ENCODE data around the gene KCNMA1.
"Not testable (repeated sequence)": the region's sequence is repeated elsewhere in the genome, so short reads cannot be mapped to it uniquely, and the experiment has no call there.

The KCNMA1 gene

DNA sequence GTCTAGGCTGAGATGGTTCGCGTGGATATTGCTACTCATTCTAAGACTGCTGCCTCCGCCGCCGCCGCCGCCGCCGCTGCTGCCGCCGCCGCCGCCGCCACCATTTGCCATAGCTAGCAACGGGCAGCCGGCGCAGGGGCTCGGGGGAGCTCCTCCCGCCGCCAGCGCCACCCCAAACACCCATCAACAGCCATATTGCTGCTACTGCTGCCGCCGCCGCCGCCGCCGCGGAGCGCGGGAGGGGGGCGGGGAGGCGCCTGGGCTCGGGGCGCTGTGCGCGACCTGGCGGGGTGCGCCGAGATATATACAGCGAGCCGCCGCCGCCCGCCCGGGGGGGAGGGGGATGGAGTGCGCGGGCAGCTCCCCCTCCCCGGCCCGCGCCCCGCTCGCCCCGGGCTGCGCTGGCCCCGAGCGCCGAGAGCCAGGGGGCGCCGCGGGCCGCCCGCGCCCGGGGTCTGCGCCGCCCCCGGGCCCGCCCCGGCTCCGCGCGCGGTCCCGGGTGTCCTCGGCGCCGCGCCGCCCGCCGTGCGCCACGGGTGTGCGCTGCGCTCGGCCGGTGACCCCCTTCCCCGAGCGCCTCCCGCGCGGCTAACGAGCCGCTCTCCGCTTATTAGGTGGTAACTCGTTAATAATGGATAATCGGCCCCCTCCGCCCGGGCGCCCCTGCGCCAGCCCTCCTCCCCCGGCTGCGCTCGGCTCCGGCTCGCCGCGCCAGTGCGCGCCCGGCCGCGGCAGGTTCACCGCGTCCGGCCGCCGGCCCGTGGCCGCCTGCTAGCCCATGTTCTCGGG lies at the start of gene KCNMA1:
KCNMA1 (minus strand) TSS at position 277 of the 789 bp plus-strand sequence.
- in situ Hi-C loops (cut with MboI; ENCODE audit: low sequenced_read_pairs) = loop anchor here (25.0 kb wide), 1 partner anchor 250 kb away; no protein-coding TSS in a partner anchor

DNA sequence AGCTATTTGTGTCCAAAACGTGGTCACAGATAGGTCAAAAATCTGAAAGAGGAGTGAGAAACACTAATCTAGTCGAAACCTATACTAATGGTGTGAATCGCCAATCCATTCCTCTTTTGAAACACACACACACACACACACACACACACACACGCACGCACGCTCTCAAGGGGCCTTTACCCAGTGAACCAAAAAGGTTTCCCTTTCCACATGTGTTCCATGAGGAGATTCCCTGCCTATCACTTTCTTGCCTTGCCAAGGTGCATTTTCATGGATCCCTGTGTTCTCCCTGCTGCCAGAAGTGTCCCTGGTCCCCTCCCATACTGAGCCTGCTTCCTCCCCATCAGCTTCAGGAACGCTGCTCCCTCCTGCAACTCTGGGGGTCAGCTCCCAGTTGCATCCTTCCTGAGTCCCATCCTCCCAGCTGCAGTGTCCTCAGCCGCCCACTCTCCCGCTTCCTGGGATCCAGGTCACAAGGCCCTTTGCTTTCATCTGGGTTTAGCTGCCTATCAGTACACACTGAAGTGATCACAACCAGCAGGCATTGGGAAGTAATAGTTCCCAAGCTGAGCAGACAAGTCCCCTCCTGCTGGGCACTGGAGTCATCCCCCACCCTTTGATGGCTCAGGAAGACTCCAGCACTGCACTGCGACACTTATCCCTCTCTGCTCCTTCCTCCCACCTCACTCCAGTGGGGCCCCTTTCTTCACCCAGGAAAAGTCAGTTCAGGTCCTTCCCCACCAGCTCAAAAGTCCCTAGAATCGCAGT lies 49.2 kb upstream of the KCNMA1 start:
- in situ Hi-C loops (cut with MboI; ENCODE audit: low sequenced_read_pairs) = no loop called here

DNA sequence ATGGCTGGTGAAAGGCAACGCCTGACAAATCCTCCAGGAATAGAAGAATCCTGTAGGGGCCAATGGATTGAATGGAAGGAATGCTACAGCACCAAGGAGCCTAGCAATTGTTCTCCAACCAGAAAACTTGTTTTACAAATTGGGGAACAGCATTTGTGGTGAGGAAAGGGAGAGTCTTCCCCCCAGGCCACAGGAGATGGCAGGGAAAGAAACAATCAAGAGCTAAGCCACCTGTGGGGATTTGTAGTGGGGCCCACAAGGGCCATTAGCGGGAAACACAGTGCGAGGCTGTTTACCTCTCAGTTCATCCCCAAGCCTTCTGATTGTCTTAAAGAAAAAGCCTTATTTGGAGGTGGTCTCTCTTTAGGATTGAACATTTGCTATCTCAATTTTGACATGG lies 48.5 kb upstream of the KCNMA1 start:
- in situ Hi-C loops (cut with MboI; ENCODE audit: low sequenced_read_pairs) = no loop called here

DNA sequence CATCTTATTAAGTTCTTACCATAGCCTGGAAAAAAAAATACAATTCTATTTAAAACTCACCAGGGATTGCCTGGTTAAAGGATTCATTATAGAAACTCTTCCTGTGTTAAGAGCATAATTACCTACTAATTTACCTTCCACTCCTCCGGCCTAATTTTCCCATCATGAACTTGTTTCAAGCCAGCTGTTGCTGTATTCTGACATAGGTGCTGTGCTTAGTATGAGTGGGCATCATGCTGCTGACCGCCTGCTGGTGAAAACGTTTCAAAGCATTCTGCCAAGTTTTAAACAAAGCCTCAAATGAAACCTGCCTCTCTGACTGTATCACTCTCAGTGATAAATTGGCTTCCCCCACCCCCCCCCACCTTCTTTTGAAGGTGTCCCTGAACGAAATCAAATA lies 47.8 kb upstream of the KCNMA1 start:
- in situ Hi-C loops (cut with MboI; ENCODE audit: low sequenced_read_pairs) = no loop called here

DNA sequence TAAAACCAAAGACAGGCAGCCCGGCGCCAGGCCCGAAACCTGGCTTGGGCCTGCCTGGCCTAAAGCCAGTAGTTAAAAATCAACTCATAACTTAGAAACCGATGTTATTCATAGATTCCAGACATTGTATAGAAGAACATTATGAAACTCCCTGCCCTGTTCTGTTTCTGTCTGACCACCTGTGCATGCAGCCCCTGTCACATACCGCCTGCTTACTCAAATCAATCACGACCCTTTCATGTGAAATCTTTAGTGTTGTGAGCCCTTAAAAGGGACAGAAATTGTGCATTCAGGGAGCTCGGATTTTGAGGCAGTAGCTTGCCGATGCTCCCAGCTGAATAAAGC lies 45.5 kb upstream of the KCNMA1 start:
- in situ Hi-C loops (cut with MboI; ENCODE audit: low sequenced_read_pairs) = not testable (repeated sequence)

DNA sequence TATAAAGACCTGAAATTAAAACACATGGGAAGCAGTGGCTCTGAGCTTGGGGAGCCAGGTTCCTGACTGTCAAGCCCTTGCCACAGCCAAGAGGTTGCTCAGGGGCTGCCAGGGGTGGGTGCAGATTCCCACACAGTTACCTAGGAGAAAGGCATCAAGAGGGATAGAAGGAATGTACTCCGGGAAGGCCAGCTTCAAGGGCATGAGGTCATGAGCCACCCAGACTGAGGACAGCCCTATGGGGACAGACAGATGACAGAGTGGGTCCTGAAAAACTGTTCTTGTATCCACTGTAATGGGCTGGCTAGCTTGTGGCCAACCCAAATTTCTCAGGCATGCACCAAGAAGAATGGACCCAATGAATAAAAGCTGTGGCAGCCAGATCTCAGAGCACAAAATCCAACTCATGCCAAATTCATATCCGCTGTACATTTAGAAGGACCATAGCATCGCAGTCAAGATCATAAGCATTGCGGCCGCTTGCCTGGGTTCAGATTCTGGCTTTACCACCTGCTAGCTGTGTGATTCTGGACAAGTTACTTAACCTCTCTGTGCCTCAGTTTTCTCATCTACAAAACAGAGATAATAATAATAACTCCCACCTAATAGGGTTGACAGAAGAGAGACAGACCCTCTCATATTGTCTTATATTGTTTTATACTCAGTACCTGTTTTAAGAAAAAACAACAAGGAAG lies 44.9 kb upstream of the KCNMA1 start:
- in situ Hi-C loops (cut with MboI; ENCODE audit: low sequenced_read_pairs) = no loop called here

DNA sequence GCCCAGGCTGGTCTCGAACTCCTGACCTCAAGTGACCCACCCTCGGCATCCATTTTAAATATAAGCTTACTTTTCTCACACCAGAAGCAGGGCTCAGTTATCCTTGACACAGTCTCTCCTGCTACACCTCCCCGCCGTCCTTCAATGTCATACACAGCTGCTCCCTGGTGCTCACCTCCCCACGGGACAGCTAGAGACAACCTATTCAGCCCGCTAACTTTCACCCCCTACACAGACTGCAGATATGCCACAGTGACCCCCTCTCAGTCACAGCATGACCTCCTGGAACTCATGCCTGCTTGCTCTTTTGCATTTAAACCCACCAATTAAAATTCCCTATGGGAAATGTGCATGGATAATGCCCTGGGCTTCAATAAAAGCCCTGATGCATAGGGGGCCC lies 44.2 kb upstream of the KCNMA1 start:
- in situ Hi-C loops (cut with MboI; ENCODE audit: low sequenced_read_pairs) = no loop called here

DNA sequence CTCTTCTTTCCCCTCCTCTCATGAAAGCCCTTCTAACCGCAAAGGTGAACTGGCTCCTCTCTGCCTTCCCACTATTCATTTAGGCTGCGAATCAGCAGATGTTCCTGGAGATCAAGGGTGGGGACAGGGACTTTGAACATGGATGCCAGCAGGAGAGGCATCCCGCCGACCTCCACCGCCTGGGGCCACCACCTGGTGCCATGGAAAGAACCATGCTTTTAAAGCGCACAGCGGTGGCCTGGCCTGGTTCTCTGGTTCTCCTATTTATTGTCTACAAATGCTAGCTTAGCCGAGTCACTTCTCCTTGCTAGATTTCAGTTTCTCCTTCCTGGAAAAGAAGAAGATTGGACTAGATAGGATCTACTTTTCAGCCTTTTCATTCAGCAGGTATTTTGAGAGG lies 43.2 kb upstream of the KCNMA1 start:
- in situ Hi-C loops (cut with MboI; ENCODE audit: low sequenced_read_pairs) = no loop called here

DNA sequence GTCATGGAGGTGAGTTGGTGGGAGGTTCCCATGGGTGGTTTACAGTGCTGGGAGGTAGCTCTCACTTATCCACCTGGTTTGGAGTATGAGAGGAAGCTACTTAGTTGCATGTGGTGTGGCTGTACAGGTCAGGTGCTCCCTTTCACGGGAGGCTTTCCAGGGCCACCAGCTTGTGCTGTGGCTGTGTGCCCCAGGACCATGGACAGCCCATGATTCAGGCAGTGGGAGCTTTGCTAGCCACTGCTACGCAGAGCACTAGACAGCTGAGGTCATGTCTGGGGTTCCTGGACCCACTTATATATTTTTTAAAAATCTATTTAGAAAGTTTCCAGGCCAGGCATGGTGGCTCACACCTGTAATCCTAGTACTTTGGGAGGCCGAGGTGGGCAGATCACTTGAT lies 42.5 kb upstream of the KCNMA1 start:
- in situ Hi-C loops (cut with MboI; ENCODE audit: low sequenced_read_pairs) = no loop called here

DNA sequence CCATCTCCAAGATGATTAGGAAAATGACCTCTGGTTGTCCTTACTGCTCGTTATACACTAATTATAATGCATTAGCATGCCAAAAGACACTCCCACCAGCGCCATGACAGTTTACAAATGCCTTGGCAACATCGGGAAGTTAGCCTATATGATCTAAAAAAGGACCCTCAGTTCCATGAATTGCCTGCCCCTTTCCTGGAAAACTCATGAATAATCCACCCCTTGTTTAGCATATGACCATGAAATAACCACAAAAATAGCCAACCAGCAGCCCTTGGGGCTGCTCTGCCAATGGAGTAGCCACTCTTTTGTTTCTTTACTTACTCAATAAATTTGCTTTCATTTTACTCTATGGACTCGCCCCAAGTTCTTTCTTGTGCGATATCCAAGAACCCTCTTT lies 41.6 kb upstream of the KCNMA1 start:
- in situ Hi-C loops (cut with MboI; ENCODE audit: low sequenced_read_pairs) = no loop called here

DNA sequence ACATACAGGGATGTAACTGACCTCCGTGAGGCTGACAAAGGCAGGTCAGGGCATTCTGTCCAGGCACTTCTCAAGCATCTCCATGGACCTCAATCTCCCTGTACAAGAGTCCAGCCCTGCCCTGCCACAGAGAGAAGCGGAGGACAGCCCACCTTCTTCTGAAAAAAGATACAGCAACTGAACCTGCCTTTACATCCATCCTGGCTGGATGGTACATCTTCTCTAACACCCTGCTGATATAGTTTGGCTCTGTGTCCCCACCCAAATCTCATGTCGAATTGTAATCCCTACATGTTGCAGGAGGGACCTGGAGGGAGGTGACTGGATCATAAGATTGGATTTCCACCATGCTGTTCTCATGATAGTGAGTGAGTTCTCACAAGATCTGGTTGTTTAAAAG lies 40.5 kb upstream of the KCNMA1 start:
- in situ Hi-C loops (cut with MboI; ENCODE audit: low sequenced_read_pairs) = no loop called here

DNA sequence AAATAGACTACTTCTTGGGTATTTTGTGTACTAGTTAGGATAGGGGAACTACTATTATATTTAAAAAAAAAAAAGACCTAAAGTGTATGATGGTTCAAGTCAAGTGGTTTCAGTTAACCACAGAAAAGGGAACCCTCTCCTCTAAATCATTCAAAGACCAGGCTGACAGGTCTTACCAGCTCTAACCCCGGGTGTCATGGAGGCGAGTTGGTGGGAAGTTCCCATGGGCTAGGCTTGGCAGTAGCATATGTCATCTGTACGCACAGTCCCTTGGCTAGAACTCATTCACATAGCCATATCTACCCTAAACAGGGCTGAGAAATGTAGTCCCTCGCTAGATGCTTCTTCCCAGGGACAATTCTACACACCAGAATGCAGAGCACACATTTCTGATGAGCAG lies 37.7 kb upstream of the KCNMA1 start:
- in situ Hi-C loops (cut with MboI; ENCODE audit: low sequenced_read_pairs) = no loop called here

DNA sequence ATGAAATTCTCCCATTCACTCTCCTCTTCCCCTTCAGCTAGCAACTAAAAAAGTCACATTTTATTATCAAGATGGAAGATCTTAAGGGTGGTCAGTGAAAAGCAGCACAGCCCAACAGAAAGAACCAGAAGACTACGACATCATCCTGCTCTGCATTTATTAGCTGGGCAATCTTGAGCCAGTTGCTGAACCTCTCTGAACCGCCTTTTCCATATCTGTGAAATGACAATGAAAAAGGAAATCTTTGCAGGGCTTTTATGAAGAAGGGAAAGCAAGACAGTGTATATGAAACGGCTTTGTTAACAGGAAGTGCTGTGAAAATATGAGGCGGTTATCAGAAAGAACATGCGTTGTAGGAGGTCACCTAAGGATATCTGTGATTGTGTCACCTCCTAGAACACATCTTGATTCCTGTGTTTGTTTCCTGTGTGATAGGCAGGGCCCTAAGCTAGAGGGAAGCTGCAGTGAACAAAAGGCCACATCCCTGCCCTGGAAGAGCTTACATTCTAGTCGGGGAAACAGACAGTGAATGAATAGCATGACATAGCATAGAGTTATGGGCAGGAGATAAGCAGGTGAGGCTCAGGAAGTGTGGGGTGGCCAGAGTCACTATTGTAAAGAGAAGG lies 36.0 kb upstream of the KCNMA1 start:
- in situ Hi-C loops (cut with MboI; ENCODE audit: low sequenced_read_pairs) = no loop called here

DNA sequence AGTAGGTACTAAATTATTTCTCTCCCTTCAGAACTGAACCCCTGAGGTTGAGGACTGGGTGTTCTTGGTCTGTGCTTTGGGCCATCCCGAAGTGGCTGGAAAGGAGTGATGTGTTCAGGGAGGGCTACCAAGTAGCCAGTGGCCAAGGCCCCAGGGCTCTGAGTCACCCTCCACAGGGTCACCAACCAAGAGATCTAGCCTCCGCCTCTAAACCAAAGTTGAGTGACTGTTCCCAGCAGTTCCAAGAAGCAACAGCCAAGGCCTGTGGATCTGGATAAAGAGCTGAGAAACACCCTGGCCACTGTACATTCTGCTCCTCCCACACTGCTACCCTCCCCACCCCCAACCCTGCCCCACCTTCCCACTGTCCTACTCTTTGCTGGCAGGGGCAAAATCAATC lies 35.5 kb upstream of the KCNMA1 start:
- in situ Hi-C loops (cut with MboI; ENCODE audit: low sequenced_read_pairs) = no loop called here

DNA sequence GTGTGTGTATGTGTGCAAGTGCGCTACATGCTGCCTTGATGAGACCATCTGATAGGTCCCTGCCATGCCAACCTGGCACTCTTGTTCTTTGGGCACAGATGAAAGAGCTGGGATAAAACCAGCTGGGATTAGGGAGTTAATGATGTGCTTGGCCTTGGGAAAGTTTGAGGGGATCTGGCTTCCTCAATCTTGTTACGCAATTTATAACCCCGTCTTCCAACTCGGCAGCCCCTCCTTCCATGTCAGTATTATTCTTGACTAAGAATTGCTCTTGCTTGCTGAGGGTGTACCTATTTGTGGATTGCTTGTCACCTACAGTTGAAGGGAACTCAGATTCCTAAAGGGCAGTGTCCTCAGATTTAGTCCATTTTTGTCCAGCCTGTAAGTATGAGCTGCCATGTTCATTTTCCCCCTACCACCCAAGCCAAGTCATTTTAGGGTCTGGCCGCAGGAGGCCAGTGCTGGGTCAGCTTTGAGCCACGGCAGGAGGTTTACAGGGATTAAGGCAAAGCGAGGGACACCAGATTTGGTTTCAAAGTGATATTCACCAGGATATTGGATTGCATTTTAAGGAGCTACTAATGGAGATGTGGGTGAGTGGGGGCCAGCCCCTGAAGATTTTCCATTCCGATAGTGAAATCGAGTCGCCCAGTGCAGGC lies 34.1 kb upstream of the KCNMA1 start:
- in situ Hi-C loops (cut with MboI; ENCODE audit: low sequenced_read_pairs) = no loop called here

DNA sequence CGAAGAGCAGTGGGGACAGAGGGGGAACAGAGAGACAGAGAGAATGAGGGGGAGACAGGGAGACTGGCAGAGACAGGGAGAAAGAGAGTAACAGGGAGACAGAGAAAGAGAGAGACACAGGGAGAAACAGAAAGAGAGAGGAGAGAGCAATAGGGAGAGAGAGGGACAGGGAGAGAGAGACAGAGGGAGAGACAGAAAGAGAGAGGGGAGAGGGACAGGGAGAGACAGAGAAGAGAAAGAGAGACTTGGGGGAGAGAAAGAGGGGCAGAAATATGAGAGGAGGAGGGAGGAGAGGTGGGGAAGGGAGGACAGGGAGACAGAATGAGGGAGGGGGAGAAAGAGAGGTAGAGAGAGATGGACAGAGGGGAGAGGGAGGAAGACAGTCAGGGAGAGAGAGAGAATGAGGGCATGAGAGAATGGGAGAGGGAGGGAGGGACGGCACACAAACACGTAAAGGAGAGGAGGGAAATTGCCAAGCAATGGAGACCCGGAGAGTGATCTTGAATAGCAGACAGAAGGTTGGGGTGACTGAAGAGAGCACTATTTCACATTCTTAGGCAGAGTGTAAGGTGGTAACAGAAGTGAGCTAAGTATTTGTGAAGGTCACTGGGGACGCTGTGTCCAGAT lies 33.3 kb upstream of the KCNMA1 start:
- in situ Hi-C loops (cut with MboI; ENCODE audit: low sequenced_read_pairs) = no loop called here

DNA sequence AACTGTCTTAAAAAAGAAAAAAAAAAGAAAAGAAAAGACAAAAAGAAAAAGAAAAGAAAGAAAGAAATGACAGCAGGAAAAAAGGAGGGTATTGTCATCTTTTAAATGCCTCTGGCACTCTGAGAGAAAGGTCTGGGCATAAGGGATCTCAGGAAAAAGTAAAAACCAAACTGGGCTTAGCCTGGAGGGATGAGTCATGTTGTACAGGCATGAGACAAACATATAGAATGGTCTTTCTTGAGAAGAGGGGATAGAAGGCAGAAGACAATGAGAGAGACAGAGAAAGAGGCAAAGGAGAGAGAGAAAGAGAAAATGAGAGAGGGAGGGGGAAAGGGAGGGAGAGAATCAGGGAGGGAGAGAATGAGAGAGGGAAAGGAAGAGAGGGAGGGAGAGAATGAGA lies 32.3 kb upstream of the KCNMA1 start:
- in situ Hi-C loops (cut with MboI; ENCODE audit: low sequenced_read_pairs) = no loop called here

DNA sequence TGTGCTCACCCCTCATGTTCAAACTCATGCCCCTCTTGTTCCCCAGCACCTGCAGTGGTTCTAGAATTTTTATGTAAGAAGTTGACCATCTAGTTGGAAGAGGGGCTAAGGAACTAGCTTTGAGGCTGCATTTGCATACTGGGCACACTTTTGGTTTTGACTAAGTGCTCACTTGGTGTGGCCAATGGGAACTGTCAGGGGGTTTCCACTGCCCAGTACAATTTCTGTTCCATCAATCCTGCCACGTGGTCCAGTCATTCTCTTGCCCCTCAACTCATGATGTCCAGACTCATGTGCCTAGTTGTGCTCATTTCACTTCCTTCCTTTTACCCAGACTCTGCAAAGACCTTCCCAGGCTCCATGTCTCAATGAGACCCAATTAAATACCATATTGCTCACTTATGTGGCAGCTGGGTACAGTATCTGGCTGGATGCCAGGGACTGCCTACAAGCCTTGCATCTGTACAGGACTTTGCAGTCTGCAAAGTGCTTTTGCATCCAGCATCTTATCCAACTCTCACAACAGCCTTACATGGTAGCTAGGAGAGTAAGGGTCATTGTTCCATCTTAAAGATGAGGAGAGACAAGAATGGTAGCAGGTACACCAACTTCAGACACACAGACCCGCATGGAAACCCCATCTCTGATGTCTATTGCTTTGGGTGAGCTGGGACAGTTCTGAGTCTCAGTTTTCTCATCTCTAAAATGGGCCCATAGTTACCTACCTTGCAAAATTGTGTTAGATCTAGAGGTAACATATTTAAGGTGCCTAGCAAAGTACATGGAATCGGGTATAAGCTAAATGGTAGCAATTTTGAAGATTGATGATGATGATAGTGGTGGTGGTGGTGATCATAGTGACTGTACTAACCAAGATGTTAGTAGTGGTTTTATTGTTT lies 30.1 kb upstream of the KCNMA1 start:
- in situ Hi-C loops (cut with MboI; ENCODE audit: low sequenced_read_pairs) = no loop called here

DNA sequence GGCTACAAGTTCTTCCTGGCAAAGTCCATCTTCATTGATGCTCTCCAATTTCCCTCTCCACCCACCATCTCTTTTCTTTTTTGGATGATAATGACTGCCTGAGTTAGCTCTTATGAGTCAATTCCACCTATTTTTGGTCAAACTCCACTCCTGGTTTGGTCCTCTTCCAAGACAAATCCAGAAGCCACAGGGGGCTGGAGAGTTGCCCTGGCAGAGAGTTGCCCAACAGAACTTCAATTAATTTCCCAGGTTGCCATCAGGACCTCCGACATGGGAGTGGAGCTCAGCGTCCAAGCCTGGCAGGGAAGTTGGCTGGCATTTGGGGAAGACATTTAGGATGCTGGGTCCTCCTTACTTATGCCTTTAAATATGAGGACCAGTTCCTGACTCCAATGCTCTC lies 29.2 kb upstream of the KCNMA1 start:
- in situ Hi-C loops (cut with MboI; ENCODE audit: low sequenced_read_pairs) = no loop called here

Data from HL-60/S4 treated with retinoic acid at 250 ng/mL for 4 days and 3 days (cell line).